ENCODE results near the gene REX1BD. TPM values are rescaled to one million over a fixed set of nuclear protein-coding genes. Genes with fewer than 3 reads are reported as not detected.

Gene REX1BD
- total RNA-seq, 1 experiment from 2014 or later, result 72.3 TPM

GRCh38 chr19:18618236-18618635 lies 29.6 kb downstream of the REX1BD start:
- no peak overlapping the region for H2BK20ac ChIP-seq (ENCODE audit: low read depth, low read length, poor library complexity, severe bottlenecking)
- no peak overlapping the region for H4K91ac ChIP-seq (ENCODE audit: insufficient read length, low read depth, low read length)
- no peak for TF ChIP-seq CTCF (conservative IDR thresholded peaks at IDR 0.05)
- peaks cover 5 to 6% of the 10 kb centered on the region in 2 experiments; a peak in 4 of 5 replicates for H3K9me3 Mint-ChIP-seq
- no peaks in the 10 kb centered on the region for H3K4me1 ChIP-seq (ENCODE audit: insufficient read depth, low read length)
- no peak overlapping the region for H3K18ac ChIP-seq (ENCODE audit: insufficient read length, low read depth, low read length)
- no peak overlapping the region for H3K23ac ChIP-seq (ENCODE audit: insufficient read length, low read depth, low read length)
- H3T11ph ChIP-seq (ENCODE audit: low read length), result no peak overlapping the region
- H3K4me1 Mint-ChIP-seq, result peaks cover 7 to 10% of the 10 kb centered on the region in 2 experiments
- no peak overlapping the region for H2BK120ac ChIP-seq (ENCODE audit: low read depth, low read length, poor library complexity, severe bottlenecking)
- no peak overlapping the region for H2AFZ ChIP-seq (ENCODE audit: low read length)
- no peak overlapping the region for H4K5ac ChIP-seq (ENCODE audit: insufficient read length, low read depth, low read length)
- H3K4me3 Mint-ChIP-seq, result no peak overlapping the region
- no peak overlapping the region for H3K27ac Mint-ChIP-seq
- H3K27ac ChIP-seq (ENCODE audit: insufficient read length, low read depth, low read length), result no peak overlapping the region
- peaks cover 0 to 7% (median 4%) of the 10 kb centered on the region in 3 experiments; a peak in 5 of 7 replicates for H3K36me3 Mint-ChIP-seq (ENCODE audit: insufficient read depth in 1 of 3, low read depth in 3 of 3)
- no peak overlapping the region for H2BK5ac ChIP-seq (ENCODE audit: insufficient read length, low read length)
- no peak overlapping the region for H3K4ac ChIP-seq (ENCODE audit: low read depth, low read length)
- no peaks in the 10 kb centered on the region for H4K20me1 ChIP-seq (ENCODE audit: control insufficient read depth, insufficient read depth, insufficient read length)
- peaks cover 2% of the 10 kb centered on the region for H3K23me2 ChIP-seq (ENCODE audit: insufficient read length, low read depth, low read length, poor library complexity, severe bottlenecking)
- H3K79me1 ChIP-seq (ENCODE audit: insufficient read depth, low read depth, low read length, poor library complexity, severe bottlenecking), result no peaks in the 10 kb centered on the region
- peaks cover 68% of the 10 kb centered on the region for H3K27me3 Mint-ChIP-seq (ENCODE audit: low read depth)
- H2BK15ac ChIP-seq (ENCODE audit: low read depth, low read length), result no peak overlapping the region
- H3K27me3 ChIP-seq (ENCODE audit: insufficient read depth, low read length), result peaks cover 16% of the 10 kb centered on the region
- no peak overlapping the region for H3K14ac ChIP-seq (ENCODE audit: insufficient read depth, low read length)
- H2AK5ac ChIP-seq (ENCODE audit: insufficient read length, low read length), result no peak overlapping the region
- no peak overlapping the region for H3K56ac ChIP-seq (ENCODE audit: insufficient read length, low read depth, low read length)
- no peaks in the 10 kb centered on the region for H3K79me2 ChIP-seq (ENCODE audit: insufficient read depth, low read length)
- H3K9me3 ChIP-seq (ENCODE audit: control insufficient read depth, low read depth, low read length), result no peaks in the 10 kb centered on the region
- H4K8ac ChIP-seq (replicated peaks; ENCODE audit: insufficient read length, low read depth, low read length), result no peak overlapping the region
- no peak overlapping the region for H3K9ac ChIP-seq (ENCODE audit: extremely low read depth, insufficient read length, low read length)
- DNase-seq, result no peak
- WGBS (ENCODE audit: extremely low coverage, insufficient read length, low lambda C conversion rate), result no CpG with 5 or more reads among the region's 13 CpGs
- H2BK12ac ChIP-seq (ENCODE audit: insufficient read length, low read depth, low read length), result no peak overlapping the region
- H3K4me2 ChIP-seq (ENCODE audit: insufficient read depth, insufficient read length, low read length), result no peak overlapping the region

All from H9 (cell line).